GM23338 (cell line): ENCODE results near the gene AMBP. TPM values are rescaled to one million over a fixed set of nuclear protein-coding genes. Genes with fewer than 3 reads are reported as not detected.

ENCODE experiments used
- CREB1 ChIP-seq: fragments of 250-450 bp; sonication (Bioruptor Pico); IDR thresholded peaks from 2 replicates; pipeline ENCODE4 v1.5.0; 2020; ENCODE audit warnings: low read depth, mild to moderate bottlenecking, moderate library complexity
- EZH2 ChIP-seq: fragments of 200-600 bp; sonication (generic); IDR thresholded peaks from one replicate; pipeline ENCODE4 v1.8.0; 2017; ENCODE audit warnings: antibody characterized with exemption, mild to moderate bottlenecking, low read depth; ENCODE audit not compliant: unreplicated experiment
- NANOG ChIP-seq: IDR thresholded peaks from 2 replicates; pipeline ENCODE4 v1.6.1; 2016; ENCODE audit warnings: antibody characterized with exemption, borderline replicate concordance
- REST ChIP-seq: IDR thresholded peaks from one replicate; pipeline ENCODE4 v1.6.1; 2018; ENCODE audit warnings: antibody characterized with exemption; ENCODE audit not compliant: unreplicated experiment
- ZNF114 ChIP-seq: fragments of 250-450 bp; sonication (Bioruptor Pico); IDR thresholded peaks from 2 replicates; pipeline ENCODE4 v1.5.0; 2020; ENCODE audit warnings: mild to moderate bottlenecking, moderate library complexity
- ZNF331 ChIP-seq: fragments of 250-450 bp; sonication (Bioruptor Pico); IDR thresholded peaks from 2 replicates; pipeline ENCODE4 v1.5.0; 2020; ENCODE audit warnings: low read depth, mild to moderate bottlenecking, moderate library complexity
- ZNF462 ChIP-seq: fragments of 250-450 bp; sonication (Bioruptor Pico); IDR thresholded peaks from 2 replicates; pipeline ENCODE4 v1.5.0; 2020; ENCODE audit warnings: mild to moderate bottlenecking, moderate library complexity
- polyA plus RNA-seq: library from polyadenylated mRNA; unstranded; fragments of >200 nt; fragmentation: Nextera tagmentation; extraction: Ambion mirVana; gene quantifications from 2 replicates; pipeline ENCODE4 v1.2.1, GENCODE V29; 2016
- total RNA-seq: library from RNA; depleted of rRNA; stranded (reverse); fragments of >200 nt; shearing (Covaris generic); gene quantifications from 2 replicates; pipeline ENCODE4 v1.2.3, GENCODE V29; 2014

AMBP gene
- total and polyA plus RNA-seq, 2 experiments from 2014 or later = 1.3 to 2.0 TPM

GRCh38 chr9:114071197-114071795 lies 6.8 kb downstream of the AMBP start (continued):
- TF ChIP-seq ZNF462 (CRISPR knock-in tag) (no peak), EZH2 (no peak), ZNF331 (CRISPR knock-in tag) (no peak), REST (no peak), ZNF114 (CRISPR knock-in tag) (no peak), NANOG (no peak), CREB1 (CRISPR knock-in tag) (no peak)
